Caco-2 (cell line): ENCODE measurements around the gene SHC3. TPM values are rescaled to one million over a fixed set of nuclear protein-coding genes. Genes with fewer than 3 reads are reported as not detected.

Experiments
- BruUV-seq: library from RNA; stranded (reverse); fragments of 400-500 nt; replicated peaks from 2 replicates; lab custom pipeline; 2021; lab: Mats Ljungman, UMichigan
- CTCF ChIA-PET: fragments of 300-600 bp; sonication (Branson Sonifier 250); formaldehyde crosslinking; loops from one replicate; lab custom pipeline; 2022; ENCODE audit warnings: antibody characterized with exemption; lab: Charles Lee
- POLR2A ChIA-PET: fragments of 300-600 bp; sonication (Branson Sonifier 250); formaldehyde crosslinking; loops from one replicate; lab custom pipeline; 2022; ENCODE audit warnings: antibody characterized with exemption; lab: Charles Lee
- DNase-seq, 2 experiments: peaks; one replicate each; pipeline versions ENCODE4 v3.0.0 to v3.0.0-alpha.2; 2020 to 2022
- H3K27me3 ChIP-seq: replicated peaks from 2 replicates; pipeline ENCODE4 v1.6.0; 2011; ENCODE audit warnings: low read length; ENCODE audit not compliant: control insufficient read depth, insufficient read depth
- H3K36me3 ChIP-seq: 2 replicates; pipeline ENCODE4 v1.5.1; 2011; ENCODE audit warnings: low read length; ENCODE audit not compliant: control insufficient read depth, insufficient read depth
- H3K4me1 ChIP-seq: fragments of 250-450 bp; sonication (Bioruptor Pico); 2 replicates; pipeline ENCODE4 v1.5.1; 2020; ENCODE audit warnings: mild to moderate bottlenecking
- H3K4me3 ChIP-seq: 2 replicates; pipeline ENCODE4 v1.5.1; 2011; ENCODE audit warnings: low read depth, mild to moderate bottlenecking, control low read depth, low read length
- H3K9me3 ChIP-seq: fragments of 250-450 bp; sonication (Bioruptor Pico); 2 replicates; pipeline ENCODE4 v1.5.1; 2020; ENCODE audit warnings: mild to moderate bottlenecking, moderate library complexity
- H3K27ac Mint-ChIP-seq: one replicate; pipeline ENCODE4 v1.8.0; 2022; ENCODE audit warnings: mixed read lengths; ENCODE audit not compliant: unreplicated experiment
- H3K27me3 Mint-ChIP-seq: one replicate; pipeline ENCODE4 v1.8.0; 2022; ENCODE audit warnings: mixed read lengths; ENCODE audit not compliant: insufficient read depth, unreplicated experiment
- H3K36me3 Mint-ChIP-seq: one replicate; pipeline ENCODE4 v1.8.0; 2022; ENCODE audit warnings: mild to moderate bottlenecking, mixed read lengths; ENCODE audit not compliant: insufficient read depth, unreplicated experiment
- H3K4me1 Mint-ChIP-seq: one replicate; pipeline ENCODE4 v1.8.0; 2022; ENCODE audit warnings: low read depth, mixed read lengths; ENCODE audit not compliant: unreplicated experiment
- H3K4me3 Mint-ChIP-seq: one replicate; pipeline ENCODE4 v1.8.0; 2022; ENCODE audit warnings: mild to moderate bottlenecking, moderate library complexity, mixed read lengths; ENCODE audit not compliant: unreplicated experiment
- H3K9me3 Mint-ChIP-seq: one replicate; pipeline ENCODE4 v1.8.0; 2022; ENCODE audit warnings: mixed read lengths; ENCODE audit not compliant: unreplicated experiment
- intact Hi-C: fragments of 100-400 bp; cut with micrococcal nuclease; formaldehyde crosslinking; loops from one replicate; pipeline ENCODE4 v1.10.0; 2022; ENCODE audit not compliant: unreplicated experiment
- total RNA-seq: library from RNA; stranded (reverse); gene quantifications from 2 replicates; pipeline ENCODE4 v1.2.3, GENCODE V29; 2022
- TF ChIP-seq, protein P1 (sequence below), 2 experiments: fragments of 200-600 bp in 1 of 2; IDR thresholded peaks; 1 replicate in 1 of 2; 2 replicates in 1 of 2; pipeline versions ENCODE4 v1.5.1 to v1.8.0; 2011 to 2022; ENCODE audit warnings: antibody characterized with exemption in 1 of 2, control low read depth in 1 of 2, inconsistent platforms in 1 of 2, low read depth in 1 of 2, low read length in 1 of 2, mild to moderate bottlenecking in 1 of 2, moderate library complexity in 1 of 2; ENCODE audit not compliant: insufficient read depth in 1 of 2, severe bottlenecking in 1 of 2, unreplicated experiment in 1 of 2

SHC3 gene
- total RNA-seq, 1 experiment from 2014 or later: 0.20 TPM

DNA sequence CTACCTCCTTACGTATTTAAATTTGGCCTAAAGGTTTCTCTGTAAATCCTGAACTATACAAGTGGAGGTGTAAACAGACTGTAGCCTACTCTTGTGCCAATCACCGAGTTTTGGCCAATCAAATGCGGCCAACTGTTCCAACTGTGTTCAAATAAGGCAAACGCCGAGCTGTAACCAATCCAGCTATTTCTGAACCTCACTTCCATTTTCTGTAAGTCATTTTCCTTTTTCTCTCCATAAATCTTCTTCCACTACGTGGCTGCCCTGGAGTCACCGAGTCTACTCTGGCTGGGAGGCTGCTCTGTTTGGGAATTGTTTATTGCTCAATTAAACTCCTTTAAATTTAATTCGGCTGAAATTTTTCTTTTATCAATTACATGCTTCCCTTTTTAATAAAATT, 129.0 kb downstream of the SHC3 start:
- ChIA-PET CTCF (no interaction called here), POLR2A (no interaction called here)
- no peak overlapping the region for H3K27ac Mint-ChIP-seq
- no TSS peak for BruUV-seq
- no peaks in the 10 kb centered on the region for H3K4me1 Mint-ChIP-seq
- TF ChIP-seq, protein P1, sequence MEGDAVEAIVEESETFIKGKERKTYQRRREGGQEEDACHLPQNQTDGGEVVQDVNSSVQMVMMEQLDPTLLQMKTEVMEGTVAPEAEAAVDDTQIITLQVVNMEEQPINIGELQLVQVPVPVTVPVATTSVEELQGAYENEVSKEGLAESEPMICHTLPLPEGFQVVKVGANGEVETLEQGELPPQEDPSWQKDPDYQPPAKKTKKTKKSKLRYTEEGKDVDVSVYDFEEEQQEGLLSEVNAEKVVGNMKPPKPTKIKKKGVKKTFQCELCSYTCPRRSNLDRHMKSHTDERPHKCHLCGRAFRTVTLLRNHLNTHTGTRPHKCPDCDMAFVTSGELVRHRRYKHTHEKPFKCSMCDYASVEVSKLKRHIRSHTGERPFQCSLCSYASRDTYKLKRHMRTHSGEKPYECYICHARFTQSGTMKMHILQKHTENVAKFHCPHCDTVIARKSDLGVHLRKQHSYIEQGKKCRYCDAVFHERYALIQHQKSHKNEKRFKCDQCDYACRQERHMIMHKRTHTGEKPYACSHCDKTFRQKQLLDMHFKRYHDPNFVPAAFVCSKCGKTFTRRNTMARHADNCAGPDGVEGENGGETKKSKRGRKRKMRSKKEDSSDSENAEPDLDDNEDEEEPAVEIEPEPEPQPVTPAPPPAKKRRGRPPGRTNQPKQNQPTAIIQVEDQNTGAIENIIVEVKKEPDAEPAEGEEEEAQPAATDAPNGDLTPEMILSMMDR (IDR thresholded peaks at IDR 0.05; ENCODE audit: insufficient read depth in 1 of 2, low read depth in 1 of 2, low read length in 1 of 2, severe bottlenecking in 1 of 2, unreplicated experiment in 1 of 2): no peak
- DNase-seq: no peak
- H3K27me3 ChIP-seq: no peaks in the 10 kb centered on the region
- H3K4me3 ChIP-seq: no peak overlapping the region
- H3K36me3 Mint-ChIP-seq: no peaks in the 10 kb centered on the region
- H3K4me3 Mint-ChIP-seq: no peak overlapping the region
- H3K9me3 Mint-ChIP-seq: no peaks in the 10 kb centered on the region
- no peaks in the 10 kb centered on the region for H3K9me3 ChIP-seq
- intact Hi-C loops: no loop called here
- no peaks in the 10 kb centered on the region for H3K27me3 Mint-ChIP-seq
- no peaks in the 10 kb centered on the region for H3K36me3 ChIP-seq
- no peaks in the 10 kb centered on the region for H3K4me1 ChIP-seq

DNA sequence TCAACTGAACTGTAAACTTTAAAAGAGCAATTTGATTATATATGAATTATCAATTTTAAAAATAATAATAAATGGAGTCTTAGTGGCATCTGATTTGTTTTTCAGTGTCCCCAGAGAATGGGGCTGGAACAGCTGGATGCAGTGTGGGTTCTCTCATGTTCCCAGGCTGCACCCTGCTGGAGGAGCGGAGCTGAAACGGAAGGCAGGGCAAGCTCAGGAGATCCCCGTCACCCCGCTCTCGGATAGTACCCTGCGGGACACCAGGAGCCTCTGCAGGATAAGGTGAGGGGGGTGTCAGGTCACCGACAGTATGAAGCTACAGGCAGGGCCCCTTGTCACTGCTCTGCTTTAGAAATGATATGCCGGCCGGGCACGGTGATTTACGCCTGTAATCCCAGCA, 130.0 kb downstream of the SHC3 start:
- Histone ChIP-seq H3K36me3 (no peaks in the 10 kb centered on the region), H3K4me1 (no peaks in the 10 kb centered on the region), H3K4me3 (no peak overlapping the region), H3K27me3 (no peaks in the 10 kb centered on the region), H3K9me3 (no peaks in the 10 kb centered on the region)
- Mint-ChIP-seq H3K4me3 (no peak overlapping the region), H3K36me3 (no peaks in the 10 kb centered on the region), H3K9me3 (no peaks in the 10 kb centered on the region), H3K4me1 (no peaks in the 10 kb centered on the region), H3K27me3 (no peaks in the 10 kb centered on the region), H3K27ac (no peak overlapping the region)
- TF ChIP-seq, protein P1 (IDR thresholded peaks at IDR 0.05; ENCODE audit: insufficient read depth in 1 of 2, low read depth in 1 of 2, low read length in 1 of 2, severe bottlenecking in 1 of 2, unreplicated experiment in 1 of 2): no peak
- ChIA-PET POLR2A (no interaction called here), CTCF (no interaction called here)
- intact Hi-C loops: no loop called here
- DNase-seq: no peak
- BruUV-seq: no TSS peak

DNA sequence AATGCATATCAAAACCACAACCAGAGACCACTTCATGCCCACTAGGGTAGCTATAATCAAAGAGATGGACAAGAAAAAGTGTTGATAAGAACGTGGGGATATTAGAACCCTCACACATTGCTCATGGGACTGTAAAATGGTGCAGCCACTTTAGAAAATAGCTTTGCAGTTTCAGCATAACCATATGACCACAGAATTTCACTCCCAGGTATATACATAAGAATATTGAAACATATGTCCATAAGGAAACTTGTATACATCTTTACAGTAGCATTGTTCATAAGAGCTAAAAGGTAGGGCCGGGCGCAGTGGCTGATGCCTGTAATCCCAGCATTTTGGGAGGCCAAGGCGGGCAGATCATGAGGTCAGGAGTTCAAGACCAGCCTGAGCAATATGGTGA, 131.0 kb downstream of the SHC3 start:
- no peaks in the 10 kb centered on the region for H3K36me3 ChIP-seq
- H3K4me1 Mint-ChIP-seq: no peaks in the 10 kb centered on the region
- no peak overlapping the region for H3K4me3 Mint-ChIP-seq
- H3K27me3 Mint-ChIP-seq: no peaks in the 10 kb centered on the region
- intact Hi-C loops: no loop called here
- ChIA-PET CTCF (no interaction called here), POLR2A (no interaction called here)
- no peaks in the 10 kb centered on the region for H3K36me3 Mint-ChIP-seq
- H3K27me3 ChIP-seq: no peaks in the 10 kb centered on the region
- no TSS peak for BruUV-seq
- H3K27ac Mint-ChIP-seq: no peak overlapping the region
- no peak overlapping the region for H3K4me3 ChIP-seq
- H3K9me3 ChIP-seq: no peaks in the 10 kb centered on the region
- no peaks in the 10 kb centered on the region for H3K9me3 Mint-ChIP-seq
- no peaks in the 10 kb centered on the region for H3K4me1 ChIP-seq
- no peak for DNase-seq
- TF ChIP-seq, protein P1 (IDR thresholded peaks at IDR 0.05; ENCODE audit: insufficient read depth in 1 of 2, low read depth in 1 of 2, low read length in 1 of 2, severe bottlenecking in 1 of 2, unreplicated experiment in 1 of 2): no peak
